Calu3 (cell line): ENCODE data around the gene TMEM240. TPM values are rescaled to one million over a fixed set of nuclear protein-coding genes. Genes with fewer than 3 reads are reported as not detected.
A peak's percentile ranks its signal among the peaks of the same experiment; 100 is the strongest.

Experiments
- BruUV-seq: library from RNA; stranded (reverse); fragments of 400-500 nt; replicated peaks from 2 replicates; lab custom pipeline; 2021; lab: Mats Ljungman, UMichigan
- CTCF ChIA-PET: fragments of 300-600 bp; sonication (Branson Sonifier 250); formaldehyde crosslinking; loops from one replicate; lab custom pipeline; 2022; ENCODE audit warnings: antibody characterized with exemption; lab: Charles Lee
- DNase-seq: peaks from one replicate; pipeline ENCODE4 v3.0.0; 2022
- H3K27ac Mint-ChIP-seq: one replicate; pipeline ENCODE4 v1.8.0; 2022; ENCODE audit warnings: mixed read lengths; ENCODE audit not compliant: unreplicated experiment
- H3K27me3 Mint-ChIP-seq: one replicate; pipeline ENCODE4 v1.8.0; 2022; ENCODE audit warnings: mixed read lengths; ENCODE audit not compliant: unreplicated experiment
- H3K36me3 Mint-ChIP-seq: one replicate; pipeline ENCODE4 v1.8.0; 2022; ENCODE audit warnings: mild to moderate bottlenecking, moderate library complexity, mixed read lengths; ENCODE audit not compliant: insufficient read depth, unreplicated experiment
- H3K4me1 Mint-ChIP-seq: one replicate; pipeline ENCODE4 v1.8.0; 2022; ENCODE audit warnings: mild to moderate bottlenecking, low read depth, mixed read lengths; ENCODE audit not compliant: unreplicated experiment
- H3K4me3 Mint-ChIP-seq: one replicate; pipeline ENCODE4 v1.8.0; 2022; ENCODE audit warnings: mild to moderate bottlenecking, low read depth, moderate library complexity, mixed read lengths; ENCODE audit not compliant: unreplicated experiment
- H3K9me3 Mint-ChIP-seq: one replicate; pipeline ENCODE4 v1.8.0; 2022; ENCODE audit warnings: low read depth, mixed read lengths; ENCODE audit not compliant: unreplicated experiment
- intact Hi-C: fragments of 100-400 bp; cut with micrococcal nuclease; formaldehyde crosslinking; loops from one replicate; pipeline ENCODE4 v1.10.0; 2022; ENCODE audit not compliant: unreplicated experiment
- total RNA-seq: library from RNA; stranded (reverse); gene quantifications from 2 replicates; pipeline ENCODE4 v1.2.3, GENCODE V29; 2022
- TF ChIP-seq, protein P1 (sequence below): fragments of 200-600 bp; IDR thresholded peaks from one replicate; pipeline ENCODE4 v1.8.0; 2022; ENCODE audit warnings: antibody characterized with exemption; ENCODE audit not compliant: unreplicated experiment

The TMEM240 gene
- total RNA-seq, 1 experiment from 2014 or later: 5.1 TPM

DNA sequence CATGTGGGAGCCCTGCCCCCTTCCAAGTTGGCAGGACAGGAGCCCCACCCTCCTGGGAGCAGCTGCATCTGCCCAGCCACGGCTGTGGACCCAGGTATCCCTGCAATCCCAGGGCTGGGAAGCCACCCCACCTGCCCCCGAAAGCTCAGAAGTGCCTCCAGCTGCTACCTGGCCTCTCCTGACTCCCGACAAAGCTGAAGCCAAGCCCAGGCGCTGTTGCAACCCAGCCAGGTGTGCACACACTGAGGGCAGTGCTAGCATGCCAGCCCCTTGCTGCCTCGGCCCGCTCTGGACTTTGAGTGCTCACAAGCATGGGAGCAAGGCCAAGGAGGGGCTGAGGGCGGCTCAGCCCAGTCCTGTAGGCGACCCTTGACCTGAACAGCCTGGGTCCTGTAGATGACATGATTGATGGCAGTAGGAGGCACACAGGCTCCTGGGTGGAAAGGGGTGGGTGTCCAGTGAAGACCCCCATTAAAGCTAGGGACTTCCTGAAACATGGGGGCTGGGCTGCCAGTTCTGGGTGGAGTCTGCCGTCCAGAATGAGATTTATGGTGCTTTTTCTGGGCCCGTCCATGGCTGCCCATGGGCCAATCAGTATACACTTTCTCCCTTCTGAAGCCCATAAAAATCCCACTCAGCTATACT is 37.1 kb upstream of the TMEM240 start:
- CTCF ChIA-PET: interaction anchor here (0.7 kb wide), 1 partner anchor 15 kb away, joined by 3 read pairs; no protein-coding TSS in a partner anchor
- no peak for DNase-seq
- TF ChIP-seq, protein P1, sequence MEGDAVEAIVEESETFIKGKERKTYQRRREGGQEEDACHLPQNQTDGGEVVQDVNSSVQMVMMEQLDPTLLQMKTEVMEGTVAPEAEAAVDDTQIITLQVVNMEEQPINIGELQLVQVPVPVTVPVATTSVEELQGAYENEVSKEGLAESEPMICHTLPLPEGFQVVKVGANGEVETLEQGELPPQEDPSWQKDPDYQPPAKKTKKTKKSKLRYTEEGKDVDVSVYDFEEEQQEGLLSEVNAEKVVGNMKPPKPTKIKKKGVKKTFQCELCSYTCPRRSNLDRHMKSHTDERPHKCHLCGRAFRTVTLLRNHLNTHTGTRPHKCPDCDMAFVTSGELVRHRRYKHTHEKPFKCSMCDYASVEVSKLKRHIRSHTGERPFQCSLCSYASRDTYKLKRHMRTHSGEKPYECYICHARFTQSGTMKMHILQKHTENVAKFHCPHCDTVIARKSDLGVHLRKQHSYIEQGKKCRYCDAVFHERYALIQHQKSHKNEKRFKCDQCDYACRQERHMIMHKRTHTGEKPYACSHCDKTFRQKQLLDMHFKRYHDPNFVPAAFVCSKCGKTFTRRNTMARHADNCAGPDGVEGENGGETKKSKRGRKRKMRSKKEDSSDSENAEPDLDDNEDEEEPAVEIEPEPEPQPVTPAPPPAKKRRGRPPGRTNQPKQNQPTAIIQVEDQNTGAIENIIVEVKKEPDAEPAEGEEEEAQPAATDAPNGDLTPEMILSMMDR: no peak
- Mint-ChIP-seq H3K27ac (no peak overlapping the region), H3K36me3 (peaks cover 28% of the 10 kb centered on the region), H3K9me3 (no peaks in the 10 kb centered on the region), H3K4me1 (no peaks in the 10 kb centered on the region), H3K4me3 (no peak overlapping the region), H3K27me3 (peaks cover 18% of the 10 kb centered on the region)
- intact Hi-C loops: no loop called here
- BruUV-seq: no TSS peak

- TSS peak; percentile 93 for BruUV-seq
- Mint-ChIP-seq H3K9me3 (no peaks in the 10 kb centered on the region), H3K4me1 (no peaks in the 10 kb centered on the region), H3K27ac (peak within 1 kb of the TSS; percentile 98), H3K4me3 (peak within 1 kb of the TSS; percentile 87), H3K36me3 (peaks cover 45% of the 10 kb centered on the region), H3K27me3 (no peaks in the 10 kb centered on the region)
- peak; percentile 88 for DNase-seq
- intact Hi-C loops: no loop called here
- CTCF ChIA-PET: no interaction called here
- TF ChIP-seq, protein P1: no peak
Observed at GRCh38 chr1:1574721-1575537, 34.5 kb upstream of the TMEM240 start, which contains the start of gene SSU72. SSU72 (minus strand) TSS chr1:1574863; CDS start chr1:1574557, 306 bp downstream.

DNA sequence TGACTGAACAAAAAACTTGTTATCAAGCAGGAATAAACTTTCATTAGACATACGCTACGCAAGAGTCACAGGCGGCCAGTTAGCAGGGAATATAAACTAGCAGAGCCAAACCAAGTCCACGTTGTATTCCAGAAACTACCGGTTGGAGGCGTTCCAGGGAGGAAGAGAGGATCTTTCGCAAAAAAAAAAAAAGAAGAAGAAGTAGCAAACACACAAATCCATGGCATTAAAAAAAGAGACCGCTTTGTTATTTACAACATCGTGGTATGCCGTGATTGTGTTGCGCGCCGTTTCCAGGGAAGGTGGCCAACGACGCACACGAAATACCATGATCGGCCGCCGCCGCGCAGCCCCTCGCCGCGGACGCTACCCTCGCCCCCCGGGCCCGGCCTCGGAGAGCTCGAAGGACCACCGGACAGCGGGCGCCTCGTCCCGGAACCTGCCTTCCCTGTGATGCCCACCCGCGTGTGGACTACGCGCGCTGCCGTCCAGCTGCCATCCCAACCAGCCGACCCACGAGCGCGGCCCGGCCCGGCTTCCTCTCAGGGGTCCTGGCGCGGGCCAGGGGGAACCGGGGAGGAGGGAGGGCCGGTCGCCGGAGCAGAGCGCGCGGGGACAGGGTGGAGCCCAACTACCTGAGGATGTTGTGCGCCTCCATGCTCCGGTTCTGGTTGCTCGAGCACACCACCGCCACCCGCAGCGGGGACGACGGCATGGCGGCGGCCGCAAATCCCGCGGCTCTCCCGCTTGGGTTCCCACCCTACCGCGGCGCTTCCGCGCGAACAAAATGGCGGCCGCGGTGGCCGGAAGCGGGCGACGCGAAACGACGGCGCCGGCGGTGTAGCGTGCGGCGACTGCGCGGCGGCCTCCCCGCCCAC is 33.7 kb upstream of the TMEM240 start:
- intact Hi-C loops: no loop called here
- no peaks in the 10 kb centered on the region for H3K9me3 Mint-ChIP-seq

More for the DNA sequence above, 33.7 kb upstream of the TMEM240 start:
- peaks cover 49% of the 10 kb centered on the region for H3K36me3 Mint-ChIP-seq
- no TSS peak for BruUV-seq
- peak overlapping the region; percentile 98 for H3K27ac Mint-ChIP-seq
- TF ChIP-seq, protein P1: no peak
- H3K4me3 Mint-ChIP-seq: peak overlapping the region; percentile 87
- CTCF ChIA-PET: no interaction called here
- H3K4me1 Mint-ChIP-seq: no peaks in the 10 kb centered on the region
- peak; percentile 48 for DNase-seq
- no peaks in the 10 kb centered on the region for H3K27me3 Mint-ChIP-seq
